ENCODE data around the gene SMC4. TPM values are rescaled to one million over a fixed set of nuclear protein-coding genes. Genes with fewer than 3 reads are reported as not detected.

The SMC4 gene
- total and polyA plus RNA-seq, 9 donors = 8.9 to 28.2 (median 18.0) TPM

DNA sequence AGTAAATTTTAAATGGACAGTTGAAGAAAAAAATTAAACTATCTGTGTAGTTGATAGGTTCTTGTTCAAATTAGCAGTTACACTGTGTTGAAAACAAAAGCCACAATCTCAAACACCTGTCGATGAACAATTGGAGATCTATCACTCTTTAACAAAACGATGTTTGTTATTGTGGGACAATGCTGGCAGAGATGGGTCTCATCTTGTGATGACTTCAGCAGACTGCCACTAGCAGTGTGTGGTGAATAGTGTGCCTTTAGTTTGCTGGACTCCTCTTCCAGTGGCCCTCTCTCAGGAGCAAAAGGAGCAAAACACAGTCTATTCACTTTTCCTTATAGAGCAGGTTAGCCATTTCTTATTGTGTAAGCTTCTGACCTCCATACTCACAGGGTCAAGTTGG is 64.9 kb downstream of the SMC4 start:
- Histone ChIP-seq H3K27ac (no peak overlapping the region), H3K4me1 (ENCODE audit: insufficient read depth) (no peaks in the 10 kb centered on the region), H3K4me3 (no peak overlapping the region), H3K36me3 (no peaks in the 10 kb centered on the region), H3K27me3 (no peaks in the 10 kb centered on the region), H3K9me3 (no peaks in the 10 kb centered on the region)
- WGBS, 3 donors = 90 to 99% (median 91%) methylated on average over 2 of the region's 2 CpGs
- intact Hi-C loops (cut with DNase I) = no loop called here
- no peak for DNase-seq
- TF ChIP-seq, protein P1, sequence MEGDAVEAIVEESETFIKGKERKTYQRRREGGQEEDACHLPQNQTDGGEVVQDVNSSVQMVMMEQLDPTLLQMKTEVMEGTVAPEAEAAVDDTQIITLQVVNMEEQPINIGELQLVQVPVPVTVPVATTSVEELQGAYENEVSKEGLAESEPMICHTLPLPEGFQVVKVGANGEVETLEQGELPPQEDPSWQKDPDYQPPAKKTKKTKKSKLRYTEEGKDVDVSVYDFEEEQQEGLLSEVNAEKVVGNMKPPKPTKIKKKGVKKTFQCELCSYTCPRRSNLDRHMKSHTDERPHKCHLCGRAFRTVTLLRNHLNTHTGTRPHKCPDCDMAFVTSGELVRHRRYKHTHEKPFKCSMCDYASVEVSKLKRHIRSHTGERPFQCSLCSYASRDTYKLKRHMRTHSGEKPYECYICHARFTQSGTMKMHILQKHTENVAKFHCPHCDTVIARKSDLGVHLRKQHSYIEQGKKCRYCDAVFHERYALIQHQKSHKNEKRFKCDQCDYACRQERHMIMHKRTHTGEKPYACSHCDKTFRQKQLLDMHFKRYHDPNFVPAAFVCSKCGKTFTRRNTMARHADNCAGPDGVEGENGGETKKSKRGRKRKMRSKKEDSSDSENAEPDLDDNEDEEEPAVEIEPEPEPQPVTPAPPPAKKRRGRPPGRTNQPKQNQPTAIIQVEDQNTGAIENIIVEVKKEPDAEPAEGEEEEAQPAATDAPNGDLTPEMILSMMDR (IDR thresholded peaks at IDR 0.05) = no peak
- TF ChIP-seq POLR2A (IDR thresholded peaks at IDR 0.05) = no peak
- no peak for TF ChIP-seq EP300 (IDR thresholded peaks at IDR 0.05)

DNA sequence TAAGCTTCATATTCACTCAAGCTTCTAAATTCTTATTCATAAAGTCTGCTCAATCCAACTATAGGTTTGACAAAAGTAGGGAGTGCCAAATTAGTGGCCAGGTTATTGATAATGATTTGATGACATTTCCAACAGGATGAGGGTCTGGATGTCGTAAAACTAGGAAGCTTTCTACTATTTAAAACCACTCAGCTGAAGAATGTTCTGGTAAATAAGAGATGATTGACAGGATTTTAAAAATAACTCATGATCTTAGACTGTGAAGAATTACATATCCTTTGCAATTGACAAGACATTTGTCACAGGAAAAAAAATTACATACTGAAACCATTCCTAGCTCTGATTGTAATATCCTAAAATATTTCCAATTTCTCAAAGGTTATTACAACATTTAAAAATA is 65.5 kb downstream of the SMC4 start:
- DNase-seq = no peak
- TF ChIP-seq POLR2A (IDR thresholded peaks at IDR 0.05) (no peak), EP300 (IDR thresholded peaks at IDR 0.05) (no peak)
- TF ChIP-seq, protein P1 (IDR thresholded peaks at IDR 0.05) = no peak
- Histone ChIP-seq H3K9me3 (no peaks in the 10 kb centered on the region), H3K36me3 (no peaks in the 10 kb centered on the region), H3K27me3 (no peaks in the 10 kb centered on the region), H3K4me3 (no peak overlapping the region), H3K27ac (no peak overlapping the region), H3K4me1 (ENCODE audit: insufficient read depth) (no peaks in the 10 kb centered on the region)
- intact Hi-C loops (cut with DNase I) = no loop called here
- WGBS, 3 donors = 39 to 83% (median 76%) methylated on average over 1 of the region's 1 CpG

DNA sequence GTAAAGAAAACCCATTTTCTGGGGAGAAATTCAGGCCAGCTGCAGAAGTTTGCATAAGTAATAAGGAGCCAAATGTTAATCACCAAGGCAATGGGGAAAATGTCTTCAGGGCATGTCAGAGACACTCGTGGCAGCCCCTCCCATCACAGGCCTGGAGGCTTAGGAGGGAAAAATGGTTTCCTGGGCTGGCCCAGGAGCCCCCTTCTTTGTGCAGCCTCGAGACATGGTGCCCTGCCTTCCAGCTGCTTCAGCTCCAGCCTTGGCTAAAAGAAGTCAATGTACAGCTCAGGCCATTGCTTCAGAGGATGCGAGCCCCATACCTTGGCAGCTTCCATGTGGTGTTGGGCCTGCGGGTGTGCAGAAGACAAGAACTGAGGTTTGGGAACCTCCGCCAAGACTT is 70.7 kb downstream of the SMC4 start:
- peaks cover 0 to 3% of the 10 kb centered on the region in 2 donors for H3K9me3 ChIP-seq
- TF ChIP-seq EP300 (IDR thresholded peaks at IDR 0.05) = no peak
- 83 to 89% (median 83%) methylated on average over 5 of the region's 5 CpGs for WGBS, 3 donors
- H3K27me3 ChIP-seq = no peaks in the 10 kb centered on the region
- intact Hi-C loops (cut with DNase I) = no loop called here
- DNase-seq = no peak
- H3K4me3 ChIP-seq = no peak overlapping the region
- H3K4me1 ChIP-seq (ENCODE audit: insufficient read depth) = no peaks in the 10 kb centered on the region
- no peaks in the 10 kb centered on the region for H3K36me3 ChIP-seq
- no peak overlapping the region for H3K27ac ChIP-seq

DNA sequence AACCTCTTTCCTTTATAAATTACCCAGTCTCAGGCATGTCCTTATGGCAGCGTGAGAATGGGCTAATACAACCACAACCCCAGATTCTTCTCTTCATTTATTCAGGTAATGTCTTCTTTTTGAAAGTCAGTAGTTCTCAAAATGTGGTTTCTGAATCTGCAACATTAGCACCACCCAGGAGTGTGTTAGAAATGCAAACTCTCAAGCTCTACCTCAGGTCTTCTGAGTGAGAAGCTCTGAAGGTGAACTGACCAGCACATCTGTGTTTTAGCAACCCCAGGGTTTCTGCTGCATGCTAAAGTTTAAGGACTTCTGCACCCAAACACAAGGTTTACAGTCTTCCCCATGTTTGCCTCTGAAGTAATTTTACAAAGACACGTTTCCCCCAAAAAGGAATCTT is 72.4 kb downstream of the SMC4 start:
- DNase-seq = no peak
- peaks cover 0 to 3% of the 10 kb centered on the region in 2 donors for H3K9me3 ChIP-seq
- TF ChIP-seq POLR2A (IDR thresholded peaks at IDR 0.05) (no peak), EP300 (IDR thresholded peaks at IDR 0.05) (no peak)
- TF ChIP-seq, protein P1 (IDR thresholded peaks at IDR 0.05) = no peak
- intact Hi-C loops (cut with DNase I) = no loop called here
- H3K36me3 ChIP-seq = no peaks in the 10 kb centered on the region
- H3K27ac ChIP-seq = no peak overlapping the region
- WGBS, 3 donors = 63 to 84% (median 70%) methylated on average over 2 of the region's 2 CpGs
- H3K4me1 ChIP-seq (ENCODE audit: insufficient read depth) = no peaks in the 10 kb centered on the region
- no peak overlapping the region for H3K4me3 ChIP-seq
- no peaks in the 10 kb centered on the region for H3K27me3 ChIP-seq

DNA sequence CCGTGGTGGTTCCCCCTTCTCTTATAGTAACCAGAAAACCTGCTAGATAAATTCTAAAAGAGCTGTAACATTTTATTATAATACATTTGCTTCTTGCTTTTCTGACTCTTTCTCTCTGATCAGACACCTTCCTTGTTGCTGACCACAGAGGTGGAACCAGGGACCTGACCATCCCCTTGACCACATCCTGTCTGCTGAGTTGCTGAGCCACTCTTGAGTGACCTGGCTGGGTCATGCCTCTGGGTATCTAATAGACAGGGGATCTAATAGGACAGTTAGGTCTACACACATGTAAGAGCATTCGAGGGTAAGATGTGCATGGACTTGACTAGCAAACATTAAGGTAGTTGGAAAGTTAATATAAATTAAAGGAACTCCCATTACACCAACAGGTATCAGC is 72.9 kb downstream of the SMC4 start:
- Histone ChIP-seq H3K4me1 (ENCODE audit: insufficient read depth) (no peaks in the 10 kb centered on the region), H3K27ac (no peak overlapping the region), H3K9me3 (peaks cover 0 to 3% of the 10 kb centered on the region in 2 donors), H3K27me3 (no peaks in the 10 kb centered on the region), H3K4me3 (no peak overlapping the region), H3K36me3 (no peaks in the 10 kb centered on the region)
- no peak for TF ChIP-seq EP300 (IDR thresholded peaks at IDR 0.05)
- TF ChIP-seq, protein P1 (IDR thresholded peaks at IDR 0.05) = no peak
- TF ChIP-seq POLR2A (IDR thresholded peaks at IDR 0.05) = no peak
- no peak for DNase-seq
- intact Hi-C loops (cut with DNase I) = no loop called here
- WGBS, 3 donors = 63 to 69% (median 64%) methylated on average over 2 of the region's 2 CpGs

Measured in ovary (tissue), 9 donors.